Stimulated activated CD4-positive, alpha-beta T cell treated with anti-CD3 and anti-CD28 coated beads, Interleukin-4, amount 100 ng/mL, for 4 hours (primary cell): ENCODE data around the gene RBMS3.
"Not testable (repeated sequence)": the region's sequence is repeated elsewhere in the genome, so short reads cannot be mapped to it uniquely, and the experiment has no call there.

Experiments
- DNase-seq, 2 experiments: peaks; one replicate each; pipeline ENCODE4 v3.0.0-alpha.2; 2020

The RBMS3 gene

GRCh38 chr3:29758434-29759322 lies 477.8 kb downstream of the RBMS3 start:
- no peak for DNase-seq

GRCh38 chr3:29759411-29760225 lies 478.7 kb downstream of the RBMS3 start:
- no peak for DNase-seq

DNA sequence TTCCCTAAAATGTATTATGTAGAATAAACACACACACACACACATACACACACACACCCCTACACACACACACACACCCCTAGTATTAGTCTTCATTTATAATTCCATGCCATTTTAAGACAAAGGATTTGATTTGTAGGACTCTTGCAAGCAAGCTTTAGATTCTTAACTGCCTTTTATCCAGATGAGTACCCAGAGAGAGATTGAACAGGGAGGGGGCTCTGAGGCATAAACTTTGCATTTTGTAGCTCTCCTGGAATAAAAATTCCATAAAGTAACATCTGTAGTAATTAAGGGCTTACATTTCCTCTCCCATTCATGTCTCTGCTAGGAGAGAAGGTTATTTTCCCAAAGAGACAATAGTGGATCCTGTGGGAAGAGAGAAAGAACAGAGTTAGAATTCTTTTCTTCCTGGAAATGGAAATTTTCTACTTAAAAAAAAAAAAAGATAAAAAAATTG lies 479.4 kb downstream of the RBMS3 start:
- DNase-seq = no peak

GRCh38 chr3:29761517-29761916 lies 480.6 kb downstream of the RBMS3 start:
- no peak for DNase-seq

DNA sequence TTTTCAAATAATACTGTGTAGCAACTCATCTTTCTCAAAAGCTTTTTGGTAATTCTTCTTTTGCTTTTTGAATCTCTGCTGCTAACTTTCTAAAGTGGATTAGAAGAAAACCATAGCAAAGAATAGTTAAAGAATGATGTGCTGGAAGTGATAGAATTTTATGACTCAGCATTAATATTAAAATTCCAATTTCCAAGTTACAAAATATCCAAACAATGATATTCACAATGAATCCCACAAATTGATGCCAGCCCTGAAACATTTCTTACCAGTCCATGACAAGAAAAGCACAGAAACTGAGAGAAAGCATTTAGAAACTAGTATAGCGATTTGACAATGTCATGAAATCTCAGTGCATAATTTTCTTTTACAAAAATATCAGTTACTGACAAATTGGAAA lies 482.2 kb downstream of the RBMS3 start:
- no peak for DNase-seq

DNA sequence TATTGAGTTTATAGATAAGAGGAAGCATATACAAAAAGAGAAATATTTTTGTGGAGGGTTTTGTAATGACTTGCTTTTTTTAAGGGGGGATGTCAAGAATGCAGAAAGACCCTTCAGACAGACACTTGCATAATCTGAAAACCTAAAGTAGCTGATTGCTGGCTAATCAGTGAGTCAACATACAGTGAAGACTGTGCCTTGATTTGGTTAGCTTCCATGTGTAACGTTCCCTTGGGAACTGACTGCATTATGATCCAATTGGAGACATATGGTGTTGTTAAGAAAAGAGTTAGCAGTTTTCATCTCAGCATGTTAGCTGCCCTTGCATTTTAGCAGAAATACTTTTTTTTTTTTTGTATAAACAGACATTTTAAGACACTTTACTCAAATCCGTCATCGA lies 483.2 kb downstream of the RBMS3 start:
- no peak for DNase-seq

DNA sequence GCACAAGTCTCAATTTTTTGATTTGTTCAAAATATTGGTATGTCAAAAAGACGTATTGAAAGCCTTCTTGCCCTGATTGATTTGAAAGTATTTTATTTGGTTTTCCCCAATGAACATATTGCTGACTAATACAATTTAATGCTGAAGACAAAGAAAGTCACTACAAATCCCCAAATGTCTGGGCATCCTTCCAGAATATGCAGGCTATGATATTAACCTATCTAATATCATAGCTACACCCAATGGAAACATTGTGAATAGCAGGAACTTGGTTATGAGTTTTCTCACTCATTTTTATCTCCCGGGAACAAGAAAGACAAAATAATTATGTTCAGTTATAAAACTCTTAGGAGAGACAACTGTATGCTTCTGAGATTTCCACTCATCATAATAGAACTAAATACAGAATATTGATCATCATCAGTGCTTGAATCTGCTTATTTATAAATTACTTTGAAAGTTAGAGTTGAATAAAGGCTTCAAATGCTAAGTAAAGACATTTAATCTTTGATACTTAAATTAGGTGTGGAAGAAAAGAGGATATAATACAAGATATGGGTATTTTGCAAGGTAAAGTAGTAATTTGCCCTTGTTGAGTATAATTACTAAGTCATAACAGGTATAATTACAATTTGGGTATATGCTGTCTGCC lies 483.9 kb downstream of the RBMS3 start:
- DNase-seq = no peak

- no peak for DNase-seq
Observed at GRCh38 chr3:29771602-29772001, 490.7 kb downstream of the RBMS3 start.

DNA sequence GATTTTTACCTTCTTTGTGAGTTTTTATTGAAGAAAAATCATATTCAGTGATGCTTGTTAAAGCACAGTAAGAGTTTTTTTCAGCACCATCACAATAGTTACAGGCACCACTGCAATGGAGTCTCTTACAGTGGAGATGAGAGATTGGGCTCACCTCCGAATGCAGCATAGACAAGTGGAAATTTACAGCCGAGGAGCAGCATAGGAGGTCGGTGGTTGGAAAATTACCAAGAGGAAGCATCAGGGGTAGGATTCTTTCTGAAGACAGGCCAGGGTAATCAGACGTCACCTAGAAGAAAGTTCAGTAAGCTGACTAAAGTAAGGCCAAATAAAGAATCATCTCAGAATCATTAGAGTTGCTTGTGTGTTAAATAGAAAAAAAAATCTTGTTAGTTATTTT lies 491.6 kb downstream of the RBMS3 start:
- DNase-seq = no peak

DNA sequence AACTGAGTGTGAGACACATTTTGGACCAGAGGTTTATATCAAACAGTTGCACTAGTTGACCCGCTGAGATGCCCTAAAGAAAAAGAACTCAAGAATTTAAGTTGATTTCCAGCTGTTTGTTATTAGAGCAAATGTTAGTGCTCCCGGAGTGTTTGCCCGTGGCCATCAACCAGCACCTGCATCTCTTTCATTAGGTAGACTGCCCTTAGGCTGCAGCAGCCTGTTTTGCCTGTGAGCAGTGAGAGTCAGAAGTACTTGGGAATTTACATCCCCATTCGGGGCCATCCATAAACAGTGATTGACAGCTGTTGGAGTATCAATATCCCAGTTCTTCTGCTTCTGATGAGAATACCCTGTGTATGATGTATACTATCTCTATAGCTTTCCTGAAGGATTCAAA lies 492.6 kb downstream of the RBMS3 start:
- no peak for DNase-seq

- no peak for DNase-seq
Observed at GRCh38 chr3:29775340-29775739, 494.5 kb downstream of the RBMS3 start.

GRCh38 chr3:29777869-29778268 lies 497.0 kb downstream of the RBMS3 start:
- no peak for DNase-seq

DNA sequence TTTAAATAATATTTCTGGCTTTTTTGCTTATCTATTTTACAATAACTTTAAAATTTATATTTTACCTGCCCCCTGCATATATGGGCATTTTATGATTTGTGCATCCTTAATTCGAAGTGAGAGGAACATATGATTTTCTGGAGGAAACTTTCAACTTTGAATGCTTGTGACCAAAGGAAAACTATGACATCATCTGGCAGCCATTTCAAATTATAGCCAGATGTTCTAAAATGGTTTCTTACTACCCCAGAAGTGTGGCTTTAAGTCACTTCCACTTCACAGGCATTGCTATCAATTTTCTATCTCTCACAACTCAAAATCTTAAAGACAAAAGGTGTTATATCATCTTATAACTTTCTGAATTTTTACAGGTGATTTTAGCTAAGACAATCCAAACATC lies 508.8 kb downstream of the RBMS3 start:
- DNase-seq = no peak

GRCh38 chr3:29796808-29797207 lies 515.9 kb downstream of the RBMS3 start:
- DNase-seq = no peak

GRCh38 chr3:29802057-29802456 lies 521.2 kb downstream of the RBMS3 start:
- DNase-seq = no peak

GRCh38 chr3:29804044-29804443 lies 523.2 kb downstream of the RBMS3 start:
- DNase-seq = no peak

- DNase-seq = no peak
Observed at GRCh38 chr3:29805757-29806156, 524.9 kb downstream of the RBMS3 start.

DNA sequence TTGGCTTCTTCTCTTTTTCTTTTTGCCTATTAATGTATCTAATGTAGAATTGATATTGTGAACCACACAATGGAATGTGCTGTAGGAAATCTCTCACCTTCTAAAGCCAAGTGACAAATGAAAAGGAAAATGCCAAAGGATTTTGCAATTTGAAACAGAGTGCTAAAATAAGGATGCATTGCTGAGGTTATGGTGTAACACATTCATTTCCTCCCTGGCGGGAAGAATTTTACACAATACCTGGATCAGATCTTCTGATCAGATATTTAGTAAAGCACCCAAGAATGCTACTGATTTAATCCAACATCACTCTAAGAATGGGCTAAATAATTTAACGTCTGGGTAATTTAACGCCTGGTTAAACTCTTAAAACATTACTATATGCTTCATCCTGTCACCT lies 527.5 kb downstream of the RBMS3 start:
- DNase-seq = not testable (repeated sequence)

GRCh38 chr3:29822071-29822470 lies 541.2 kb downstream of the RBMS3 start:
- no peak for DNase-seq

DNA sequence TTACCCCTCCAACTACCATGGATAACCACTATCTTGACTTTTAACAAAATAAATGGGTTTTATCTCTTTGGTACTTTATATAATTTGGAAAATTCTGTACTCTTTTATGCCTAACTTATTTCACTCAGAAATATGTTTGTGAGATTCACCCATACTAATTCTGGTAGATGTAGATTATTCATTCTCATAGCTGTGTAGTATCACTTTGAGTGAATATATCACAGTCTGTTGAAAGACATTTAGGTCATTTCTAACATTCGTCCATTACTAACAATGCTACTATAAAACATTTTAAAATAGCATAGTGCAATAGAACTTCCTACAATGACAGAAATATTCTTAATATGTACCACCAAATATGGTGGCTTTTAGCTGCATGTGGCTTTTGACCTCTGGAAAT lies 542.4 kb downstream of the RBMS3 start:
- DNase-seq = no peak

DNA sequence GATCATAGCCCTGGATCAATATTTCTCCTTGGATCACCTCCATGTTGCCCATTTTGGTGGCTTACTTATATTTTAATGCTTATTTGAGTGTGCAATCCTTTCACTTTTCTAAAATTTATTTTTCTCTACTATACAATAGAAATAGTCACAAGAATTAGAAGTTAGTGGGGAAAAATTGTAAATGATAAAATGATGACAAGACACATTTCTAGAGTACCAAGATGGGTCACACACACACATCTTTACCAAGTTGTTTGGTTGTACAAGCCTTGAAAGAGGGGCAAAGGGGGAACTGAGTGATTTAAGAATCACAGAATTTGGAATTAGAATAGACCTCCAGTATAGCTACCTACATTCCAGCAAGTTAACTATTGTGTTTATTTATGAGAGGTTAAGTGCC lies 545.8 kb downstream of the RBMS3 start:
- no peak for DNase-seq

- no peak for DNase-seq
Observed at GRCh38 chr3:29827756-29828155, 546.9 kb downstream of the RBMS3 start.

DNA sequence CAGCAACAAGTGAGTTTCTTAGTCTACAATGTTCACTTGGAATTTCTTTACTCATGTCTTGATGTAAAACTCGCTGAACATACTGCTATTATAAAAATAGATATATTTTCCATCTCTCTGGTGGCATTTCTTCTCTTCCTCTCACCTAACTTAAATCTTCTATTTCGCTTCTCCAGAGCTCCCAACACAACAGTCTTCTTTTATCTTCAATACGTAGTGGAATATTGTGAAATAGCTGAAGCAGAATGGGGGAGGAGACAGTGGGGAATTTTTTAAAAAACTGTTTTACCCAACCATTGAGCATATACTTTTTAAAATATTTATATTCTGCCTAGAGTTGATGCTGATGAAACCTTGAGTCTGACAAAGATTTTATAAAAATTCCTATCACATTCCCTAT lies 548.5 kb downstream of the RBMS3 start:
- DNase-seq = no peak

GRCh38 chr3:29850641-29851040 lies 569.8 kb downstream of the RBMS3 start:
- no peak for DNase-seq
